H9 (cell line): ENCODE data around the gene ETFA. TPM values are rescaled to one million over a fixed set of nuclear protein-coding genes. Genes with fewer than 3 reads are reported as not detected.

ENCODE experiments used
- DNase-seq: peaks from one replicate; pipeline ENCODE4 v3.0.0-alpha.2; 2017
- H2AFZ ChIP-seq: one replicate; pipeline ENCODE4 v1.6.1; 2013; ENCODE audit warnings: mild to moderate bottlenecking, low read length, control low read depth, moderate library complexity
- H2AK5ac ChIP-seq: 2 replicates; pipeline ENCODE4 v1.6.1; 2013; ENCODE audit warnings: low read length, control low read depth, mixed read lengths; ENCODE audit not compliant: insufficient read length
- H2BK120ac ChIP-seq: one replicate; pipeline ENCODE4 v1.6.1; 2013; ENCODE audit warnings: low read depth, mild to moderate bottlenecking, low read length, control low read depth, inconsistent platforms; ENCODE audit not compliant: poor library complexity, severe bottlenecking
- H2BK12ac ChIP-seq: 2 replicates; pipeline ENCODE4 v1.6.1; 2013; ENCODE audit warnings: low read length, control low read depth, mixed read lengths, low read depth; ENCODE audit not compliant: insufficient read length
- H2BK15ac ChIP-seq: 2 replicates; pipeline ENCODE4 v1.6.1; 2013; ENCODE audit warnings: low read depth, low read length, control low read depth
- H2BK20ac ChIP-seq: one replicate; pipeline ENCODE4 v1.6.1; 2013; ENCODE audit warnings: low read depth, mild to moderate bottlenecking, low read length, control low read depth, inconsistent platforms; ENCODE audit not compliant: poor library complexity, severe bottlenecking
- H2BK5ac ChIP-seq: 2 replicates; pipeline ENCODE4 v1.6.1; 2013; ENCODE audit warnings: low read length, control low read depth, mixed read lengths; ENCODE audit not compliant: insufficient read length
- H3K14ac ChIP-seq: 2 replicates; pipeline ENCODE4 v1.6.1; 2013; ENCODE audit warnings: low read length, control low read depth; ENCODE audit not compliant: insufficient read depth
- H3K18ac ChIP-seq: 2 replicates; pipeline ENCODE4 v1.6.1; 2013; ENCODE audit warnings: low read depth, mild to moderate bottlenecking, mixed read lengths, low read length, control low read depth; ENCODE audit not compliant: insufficient read length
- H3K23ac ChIP-seq: 2 replicates; pipeline ENCODE4 v1.6.1; 2013; ENCODE audit warnings: low read length, control low read depth, mixed read lengths, low read depth; ENCODE audit not compliant: insufficient read length
- H3K23me2 ChIP-seq: 2 replicates; pipeline ENCODE4 v1.6.1; 2013; ENCODE audit warnings: low read depth, mild to moderate bottlenecking, mixed read lengths, low read length, control low read depth; ENCODE audit not compliant: insufficient read length, poor library complexity, severe bottlenecking
- H3K27ac ChIP-seq: 2 replicates; pipeline ENCODE4 v1.5.1; 2013; ENCODE audit warnings: low read length, control low read depth, mixed read lengths, low read depth; ENCODE audit not compliant: insufficient read length
- H3K27me3 ChIP-seq: 2 replicates; pipeline ENCODE4 v1.6.1; 2013; ENCODE audit warnings: low read length, control low read depth, inconsistent platforms; ENCODE audit not compliant: insufficient read depth
- H3K4ac ChIP-seq: 2 replicates; pipeline ENCODE4 v1.6.1; 2013; ENCODE audit warnings: low read depth, mild to moderate bottlenecking, control low read depth, inconsistent platforms, low read length, moderate library complexity
- H3K4me1 ChIP-seq: 2 replicates; pipeline ENCODE4 v1.6.1; 2013; ENCODE audit warnings: low read length, control low read depth, inconsistent platforms; ENCODE audit not compliant: insufficient read depth
- H3K4me2 ChIP-seq: 2 replicates; pipeline ENCODE4 v1.6.1; 2013; ENCODE audit warnings: low read length, control low read depth, mixed read lengths; ENCODE audit not compliant: insufficient read length, insufficient read depth
- H3K56ac ChIP-seq: 2 replicates; pipeline ENCODE4 v1.6.1; 2013; ENCODE audit warnings: low read depth, mild to moderate bottlenecking, mixed read lengths, low read length, control low read depth; ENCODE audit not compliant: insufficient read length
- H3K79me1 ChIP-seq: 2 replicates; pipeline ENCODE4 v1.6.1; 2013; ENCODE audit warnings: low read depth, mild to moderate bottlenecking, moderate library complexity, low read length, control low read depth, inconsistent platforms; ENCODE audit not compliant: insufficient read depth, poor library complexity, severe bottlenecking
- H3K79me2 ChIP-seq: 2 replicates; pipeline ENCODE4 v1.6.1; 2013; ENCODE audit warnings: low read length, control low read depth, inconsistent platforms; ENCODE audit not compliant: insufficient read depth
- H3K9ac ChIP-seq: 2 replicates; pipeline ENCODE4 v1.6.1; 2013; ENCODE audit warnings: low read length, control low read depth, mixed read lengths; ENCODE audit not compliant: insufficient read length; ENCODE audit errors: extremely low read depth
- H3K9me3 ChIP-seq: one replicate; pipeline ENCODE4 v1.6.1; 2013; ENCODE audit warnings: low read depth, low read length, inconsistent platforms; ENCODE audit not compliant: control insufficient read depth
- H3T11ph ChIP-seq: one replicate; pipeline ENCODE4 v1.6.1; 2013; ENCODE audit warnings: mild to moderate bottlenecking, low read length, control low read depth, inconsistent platforms
- H4K20me1 ChIP-seq: one replicate; pipeline ENCODE4 v1.6.1; 2013; ENCODE audit not compliant: control insufficient read depth, insufficient read length, insufficient read depth
- H4K5ac ChIP-seq: 2 replicates; pipeline ENCODE4 v1.6.1; 2013; ENCODE audit warnings: low read depth, mild to moderate bottlenecking, mixed read lengths, low read length, control low read depth; ENCODE audit not compliant: insufficient read length
- H4K8ac ChIP-seq: replicated peaks from 2 replicates; pipeline ENCODE4 v1.6.1; 2013; ENCODE audit warnings: low read length, control low read depth, mixed read lengths, low read depth; ENCODE audit not compliant: insufficient read length
- H4K91ac ChIP-seq: 2 replicates; pipeline ENCODE4 v1.6.1; 2013; ENCODE audit warnings: low read depth, mild to moderate bottlenecking, moderate library complexity, mixed read lengths, low read length, control low read depth; ENCODE audit not compliant: insufficient read length
- H3K27ac Mint-ChIP-seq, 3 experiments: 2 replicates in 2 of 3; 3 replicates in 1 of 3; pipeline ENCODE4 v1.8.0; 2020 to 2021; ENCODE audit warnings: mixed read lengths in 3 of 3, mild to moderate bottlenecking in 1 of 3, moderate library complexity in 1 of 3
- H3K27me3 Mint-ChIP-seq: 2 replicates; pipeline ENCODE4 v1.8.0; 2021; ENCODE audit warnings: low read depth, mild to moderate bottlenecking, moderate library complexity, mixed read lengths
- H3K36me3 Mint-ChIP-seq, 3 experiments: 2 replicates in 2 of 3; 3 replicates in 1 of 3; pipeline ENCODE4 v1.8.0; 2020 to 2021; ENCODE audit warnings: low read depth in 3 of 3, mixed read lengths in 3 of 3; ENCODE audit not compliant: insufficient read depth in 1 of 3
- H3K4me1 Mint-ChIP-seq, 2 experiments: 2 replicates each; pipeline ENCODE4 v1.8.0; 2020; ENCODE audit warnings: mixed read lengths in 2 of 2
- H3K4me3 Mint-ChIP-seq, 2 experiments: 2 replicates in 1 of 2; 3 replicates in 1 of 2; pipeline ENCODE4 v1.8.0; 2020 to 2021; ENCODE audit warnings: mild to moderate bottlenecking in 2 of 2, mixed read lengths in 2 of 2, moderate library complexity in 1 of 2
- H3K9me3 Mint-ChIP-seq, 2 experiments: 2 replicates in 1 of 2; 3 replicates in 1 of 2; pipeline ENCODE4 v1.8.0; 2020; ENCODE audit warnings: mild to moderate bottlenecking in 2 of 2, mixed read lengths in 2 of 2, moderate library complexity in 1 of 2
- WGBS: extraction: QIAGEN DNeasy Blood & Tissue Kit; methylation state at CpG from one replicate; pipeline ENCODE4 v1.1.7; 2013; ENCODE audit warnings: missing lambda C conversion rate, low lambda C conversion rate, mixed read lengths; ENCODE audit not compliant: insufficient read length; ENCODE audit errors: extremely low coverage; 5-methylcytosine and 5-hydroxymethylcytosine counted together
- total RNA-seq: library from RNA; stranded (reverse); gene quantifications from 2 replicates; pipeline ENCODE4 v1.2.1, GENCODE V29; 2021
- TF ChIP-seq, protein P1 (sequence below): fragments of 200-600 bp; sonication (generic); conservative IDR thresholded peaks from 3 replicates; pipeline ENCODE4 v1.8.0; 2021; ENCODE audit warnings: antibody characterized with exemption, mild to moderate bottlenecking

ETFA gene
- total RNA-seq, 1 experiment from 2014 or later, result 109 TPM

DNA sequence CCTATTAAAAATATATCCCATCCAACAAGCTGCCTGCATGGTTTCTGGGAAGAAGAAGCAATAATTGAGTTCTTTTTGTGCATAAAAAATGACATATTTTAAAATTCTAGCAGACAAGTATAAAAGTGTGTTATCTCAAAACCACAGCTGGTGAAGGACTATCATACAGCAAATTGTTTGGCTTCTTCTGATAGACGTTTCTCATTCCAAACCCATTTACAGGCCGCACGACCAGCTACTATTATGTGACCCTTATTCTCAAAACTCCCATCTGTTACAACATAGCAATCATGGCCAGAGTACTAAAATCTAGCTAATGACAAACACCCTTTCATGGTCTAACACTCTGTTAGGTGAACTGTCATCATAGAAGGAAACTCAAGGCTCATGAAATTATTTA lies 21.7 kb downstream of the ETFA start:
- no peak overlapping the region for H4K8ac ChIP-seq
- no peak overlapping the region for H3K14ac ChIP-seq
- no peak overlapping the region for H2AK5ac ChIP-seq
- no peak overlapping the region for H3K27ac Mint-ChIP-seq
- H4K20me1 ChIP-seq, result no peaks in the 10 kb centered on the region
- no peak for DNase-seq
- H3K36me3 Mint-ChIP-seq, result peaks cover 2 to 22% (median 11%) of the 10 kb centered on the region in 3 experiments; a peak in 6 of 7 replicates
- no peak overlapping the region for H3K4ac ChIP-seq
- H3K4me1 ChIP-seq, result no peaks in the 10 kb centered on the region
- H2BK12ac ChIP-seq, result no peak overlapping the region
- no peaks in the 10 kb centered on the region for H3K27me3 ChIP-seq
- H2AFZ ChIP-seq, result no peak overlapping the region
- H3T11ph ChIP-seq, result no peak overlapping the region
- H3K4me2 ChIP-seq, result no peak overlapping the region
- H3K23ac ChIP-seq, result no peak overlapping the region
- no peak overlapping the region for H2BK15ac ChIP-seq
- H3K23me2 ChIP-seq, result no peaks in the 10 kb centered on the region
- H3K4me3 Mint-ChIP-seq, result no peak overlapping the region
- H4K91ac ChIP-seq, result no peak overlapping the region
- no peaks in the 10 kb centered on the region for H3K79me1 ChIP-seq
- no peaks in the 10 kb centered on the region for H3K9me3 ChIP-seq
- H3K27ac ChIP-seq, result no peak overlapping the region
- no peak overlapping the region for H3K9ac ChIP-seq
- H3K79me2 ChIP-seq, result no peaks in the 10 kb centered on the region
- H3K18ac ChIP-seq, result no peak overlapping the region
- no peaks in the 10 kb centered on the region for H3K4me1 Mint-ChIP-seq
- H2BK20ac ChIP-seq, result no peak overlapping the region
- no peak overlapping the region for H2BK120ac ChIP-seq
- no peaks in the 10 kb centered on the region for H3K9me3 Mint-ChIP-seq
- H4K5ac ChIP-seq, result no peak overlapping the region
- H3K27me3 Mint-ChIP-seq, result no peaks in the 10 kb centered on the region
- WGBS, result no CpG with 5 or more reads among the region's 3 CpGs
- TF ChIP-seq, protein P1, sequence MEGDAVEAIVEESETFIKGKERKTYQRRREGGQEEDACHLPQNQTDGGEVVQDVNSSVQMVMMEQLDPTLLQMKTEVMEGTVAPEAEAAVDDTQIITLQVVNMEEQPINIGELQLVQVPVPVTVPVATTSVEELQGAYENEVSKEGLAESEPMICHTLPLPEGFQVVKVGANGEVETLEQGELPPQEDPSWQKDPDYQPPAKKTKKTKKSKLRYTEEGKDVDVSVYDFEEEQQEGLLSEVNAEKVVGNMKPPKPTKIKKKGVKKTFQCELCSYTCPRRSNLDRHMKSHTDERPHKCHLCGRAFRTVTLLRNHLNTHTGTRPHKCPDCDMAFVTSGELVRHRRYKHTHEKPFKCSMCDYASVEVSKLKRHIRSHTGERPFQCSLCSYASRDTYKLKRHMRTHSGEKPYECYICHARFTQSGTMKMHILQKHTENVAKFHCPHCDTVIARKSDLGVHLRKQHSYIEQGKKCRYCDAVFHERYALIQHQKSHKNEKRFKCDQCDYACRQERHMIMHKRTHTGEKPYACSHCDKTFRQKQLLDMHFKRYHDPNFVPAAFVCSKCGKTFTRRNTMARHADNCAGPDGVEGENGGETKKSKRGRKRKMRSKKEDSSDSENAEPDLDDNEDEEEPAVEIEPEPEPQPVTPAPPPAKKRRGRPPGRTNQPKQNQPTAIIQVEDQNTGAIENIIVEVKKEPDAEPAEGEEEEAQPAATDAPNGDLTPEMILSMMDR, result no peak
- no peak overlapping the region for H3K56ac ChIP-seq
- H2BK5ac ChIP-seq, result no peak overlapping the region
